OCI-LY7 (cell line): Measurements from ENCODE around the gene CACNA2D4. TPM values are rescaled to one million over a fixed set of nuclear protein-coding genes. Genes with fewer than 3 reads are reported as not detected.

Experiments
- BruUV-seq: library from RNA; stranded (reverse); fragments of 400-500 nt; replicated peaks from 2 replicates; lab custom pipeline; 2021; lab: Mats Ljungman, UMichigan
- CTCF ChIA-PET: fragments of 300-600 bp; sonication (Branson Sonifier 250); formaldehyde crosslinking; loops from one replicate; lab custom pipeline; 2022; ENCODE audit warnings: antibody characterized with exemption; ENCODE audit not compliant: unreplicated experiment; lab: Charles Lee
- POLR2A ChIA-PET: fragments of 300-600 bp; sonication (Branson Sonifier 250); formaldehyde crosslinking; loops from one replicate; lab custom pipeline; 2022; ENCODE audit warnings: antibody characterized with exemption; lab: Charles Lee
- DNase-seq: peaks from one replicate; pipeline ENCODE4 v3.0.0-alpha.2; 2015; ENCODE audit warnings: low spot score
- H2AFZ ChIP-seq: fragments of 200-600 bp; sonication (generic), shearing (Covaris generic); 2 replicates; pipeline ENCODE4 v1.6.1; 2014; ENCODE audit warnings: mild to moderate bottlenecking, antibody characterized with exemption, low read length, moderate library complexity
- H3K27ac ChIP-seq: fragments of 200-600 bp; sonication (generic); 2 replicates; pipeline ENCODE4 v1.5.1; 2014; ENCODE audit warnings: mixed run types, low read depth, mild to moderate bottlenecking, moderate library complexity, low read length, inconsistent platforms; ENCODE audit not compliant: poor library complexity, severe bottlenecking
- H3K36me3 ChIP-seq: fragments of 200-600 bp; sonication (generic); 2 replicates; pipeline ENCODE4 v1.6.1; 2014; ENCODE audit warnings: mild to moderate bottlenecking, antibody characterized with exemption, low read length, moderate library complexity, mixed read lengths; ENCODE audit not compliant: insufficient read depth
- H3K4me1 ChIP-seq: fragments of 200-600 bp; sonication (generic); 2 replicates; pipeline ENCODE4 v1.5.1; 2014; ENCODE audit warnings: mild to moderate bottlenecking, low read length; ENCODE audit not compliant: insufficient read depth, poor library complexity, severe bottlenecking
- H3K4me2 ChIP-seq: fragments of 200-600 bp; sonication (generic); 2 replicates; pipeline ENCODE4 v1.6.1; 2014; ENCODE audit warnings: mild to moderate bottlenecking, low read length
- H3K4me3 ChIP-seq: fragments of 200-600 bp; sonication (generic); 2 replicates; pipeline ENCODE4 v1.5.1; 2014; ENCODE audit warnings: mild to moderate bottlenecking, low read depth, low read length; ENCODE audit not compliant: poor library complexity, severe bottlenecking
- H3K79me2 ChIP-seq: fragments of 200-600 bp; sonication (generic); 2 replicates; pipeline ENCODE4 v1.6.1; 2016; ENCODE audit warnings: low read depth, mild to moderate bottlenecking, low read length, moderate library complexity, mixed read lengths; ENCODE audit not compliant: insufficient read depth
- H3K9me2 ChIP-seq: fragments of 200-600 bp; sonication (generic); 2 replicates; pipeline ENCODE4 v1.6.1; 2016; ENCODE audit warnings: mild to moderate bottlenecking, low read length, mixed read lengths; ENCODE audit not compliant: insufficient read depth
- H3K9me3 ChIP-seq: fragments of 200-600 bp; sonication (generic); 2 replicates; pipeline ENCODE4 v1.6.1; 2014; ENCODE audit warnings: mild to moderate bottlenecking, mixed run types, low read length, mixed read lengths
- H4K20me1 ChIP-seq: fragments of 200-600 bp; sonication (generic); 2 replicates; pipeline ENCODE4 v1.6.1; 2014; ENCODE audit warnings: mild to moderate bottlenecking, antibody characterized with exemption, low read length, moderate library complexity, mixed read lengths; ENCODE audit not compliant: insufficient read depth
- EZH2phosphoT487 ChIP-seq: fragments of 200-600 bp; sonication (generic); IDR thresholded peaks from 2 replicates; pipeline ENCODE4 v1.6.1; 2018; ENCODE audit warnings: low read depth, borderline replicate concordance, mild to moderate bottlenecking, mixed run types, antibody characterized with exemption, low read length, moderate library complexity, mixed read lengths
- intact Hi-C: fragments of 100-400 bp; cut with micrococcal nuclease; formaldehyde crosslinking; loops from one replicate; pipeline ENCODE4 v1.10.0; 2022; ENCODE audit not compliant: unreplicated experiment
- total RNA-seq, 2 experiments: library from RNA; depleted of rRNA in 1 of 2; stranded (reverse); fragments of >200 nt in 1 of 2; shearing (Covaris generic) in 1 of 2; gene quantifications; 2 replicates each; pipeline ENCODE4 v1.2.3, GENCODE V29; 2014 to 2022
- TF ChIP-seq, protein P1 (sequence below): fragments of 200-600 bp; sonication (generic); conservative IDR thresholded peaks from 2 replicates; pipeline ENCODE4 v1.5.1; 2014; ENCODE audit warnings: mild to moderate bottlenecking, antibody characterized with exemption, low read length, moderate library complexity, mixed read lengths

The CACNA2D4 gene
- total RNA-seq, 2 experiments from 2014 or later: 0.13 TPM; not detected in 1

DNA sequence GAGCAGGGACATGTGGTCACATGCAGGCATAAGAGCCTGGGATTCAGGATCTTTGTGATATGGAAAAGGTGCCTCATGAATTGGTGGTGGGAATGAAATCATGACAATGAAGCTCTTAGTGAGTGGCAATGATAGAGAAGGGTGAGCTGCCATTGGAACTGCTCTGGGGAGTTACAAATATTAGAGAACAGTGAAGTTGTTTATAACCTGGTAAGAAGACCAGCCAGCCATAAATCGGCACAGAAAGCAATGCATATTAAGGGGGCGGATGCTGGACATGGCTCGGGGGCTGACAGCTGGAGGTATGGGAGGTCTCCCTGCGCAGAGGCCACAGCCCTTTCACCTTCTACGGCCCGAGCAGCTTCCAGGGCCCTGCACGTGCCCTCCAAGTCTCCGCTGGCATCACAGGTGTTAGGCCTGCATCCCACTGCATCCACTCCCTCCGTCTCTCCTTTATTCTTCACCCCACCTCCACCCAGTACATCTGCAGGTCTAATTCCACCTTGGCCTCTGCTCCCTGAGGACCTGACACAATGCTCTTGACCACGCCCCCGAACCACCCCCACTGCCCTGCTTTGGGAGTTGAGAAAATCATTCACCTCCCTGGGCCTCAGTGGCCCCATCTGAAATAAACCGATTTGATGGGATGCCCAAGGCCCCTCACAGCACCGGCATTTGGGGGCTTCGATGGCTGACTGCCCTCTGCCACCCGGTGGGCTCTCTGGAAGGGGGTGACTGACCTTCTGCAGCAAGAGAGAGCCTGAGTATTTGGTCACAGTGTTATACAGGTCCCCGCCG is 4.1 kb downstream of the CACNA2D4 start:
- intact Hi-C loops: no loop called here
- no peaks in the 10 kb centered on the region for H4K20me1 ChIP-seq
- H3K27ac ChIP-seq: no peak overlapping the region
- ChIA-PET CTCF (no interaction called here), POLR2A (interaction anchor here (0.7 kb wide), 1 partner anchor 14 kb away, joined by 3 read pairs; no protein-coding TSS in a partner anchor)
- no peak overlapping the region for H3K4me2 ChIP-seq
- H3K4me1 ChIP-seq: peaks cover 8% of the 10 kb centered on the region
- H2AFZ ChIP-seq: no peak overlapping the region
- H3K9me3 ChIP-seq: no peaks in the 10 kb centered on the region
- no peaks in the 10 kb centered on the region for H3K79me2 ChIP-seq
- TF ChIP-seq EZH2phosphoT487: no peak
- TF ChIP-seq, protein P1, sequence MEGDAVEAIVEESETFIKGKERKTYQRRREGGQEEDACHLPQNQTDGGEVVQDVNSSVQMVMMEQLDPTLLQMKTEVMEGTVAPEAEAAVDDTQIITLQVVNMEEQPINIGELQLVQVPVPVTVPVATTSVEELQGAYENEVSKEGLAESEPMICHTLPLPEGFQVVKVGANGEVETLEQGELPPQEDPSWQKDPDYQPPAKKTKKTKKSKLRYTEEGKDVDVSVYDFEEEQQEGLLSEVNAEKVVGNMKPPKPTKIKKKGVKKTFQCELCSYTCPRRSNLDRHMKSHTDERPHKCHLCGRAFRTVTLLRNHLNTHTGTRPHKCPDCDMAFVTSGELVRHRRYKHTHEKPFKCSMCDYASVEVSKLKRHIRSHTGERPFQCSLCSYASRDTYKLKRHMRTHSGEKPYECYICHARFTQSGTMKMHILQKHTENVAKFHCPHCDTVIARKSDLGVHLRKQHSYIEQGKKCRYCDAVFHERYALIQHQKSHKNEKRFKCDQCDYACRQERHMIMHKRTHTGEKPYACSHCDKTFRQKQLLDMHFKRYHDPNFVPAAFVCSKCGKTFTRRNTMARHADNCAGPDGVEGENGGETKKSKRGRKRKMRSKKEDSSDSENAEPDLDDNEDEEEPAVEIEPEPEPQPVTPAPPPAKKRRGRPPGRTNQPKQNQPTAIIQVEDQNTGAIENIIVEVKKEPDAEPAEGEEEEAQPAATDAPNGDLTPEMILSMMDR: no peak
- no peaks in the 10 kb centered on the region for H3K9me2 ChIP-seq
- no peaks in the 10 kb centered on the region for H3K36me3 ChIP-seq
- no TSS peak for BruUV-seq
- no peak overlapping the region for H3K4me3 ChIP-seq
- no peak for DNase-seq

GRCh38 chr12:1913377-1914113 is 4.9 kb downstream of the CACNA2D4 start:
- Histone ChIP-seq H3K4me1 (peaks cover 8% of the 10 kb centered on the region), H3K9me2 (no peaks in the 10 kb centered on the region), H2AFZ (no peak overlapping the region), H3K9me3 (no peaks in the 10 kb centered on the region), H3K4me3 (no peak overlapping the region), H3K4me2 (no peak overlapping the region), H3K36me3 (no peaks in the 10 kb centered on the region), H4K20me1 (no peaks in the 10 kb centered on the region), H3K79me2 (no peaks in the 10 kb centered on the region), H3K27ac (no peak overlapping the region)
- no peak for DNase-seq
- no TSS peak for BruUV-seq
- intact Hi-C loops: no loop called here
- TF ChIP-seq, protein P1: no peak
- no peak for TF ChIP-seq EZH2phosphoT487
- ChIA-PET CTCF (no interaction called here), POLR2A (interaction anchor here (0.7 kb wide), 1 partner anchor 13 kb away, joined by 3 read pairs; no protein-coding TSS in a partner anchor)
